Right ventricle myocardium inferior (tissue), 1 donor: ENCODE data around the gene RRP7A. TPM values are rescaled to one million over a fixed set of nuclear protein-coding genes. Genes with fewer than 3 reads are reported as not detected.
A peak's percentile ranks its signal among the peaks of the same experiment; 100 is the strongest.
"Not testable (repeated sequence)": the region's sequence is repeated elsewhere in the genome, so short reads cannot be mapped to it uniquely, and the experiment has no call there.

Experiments
- ATAC-seq: fragments of 200-7000 bp; cut with Tn5 transposase; one replicate; pipeline ENCODE4 v1.9.1; 2020; ENCODE audit warnings: mild to moderate bottlenecking, moderate library complexity
- DNase-seq: peaks from one replicate; pipeline ENCODE4 v3.0.0; 2021; ENCODE audit errors: missing footprints
- intact Hi-C: fragments of 100-400 bp; cut with DNase I; formaldehyde crosslinking; loops from one replicate; pipeline ENCODE4 v1.11.0; 2022
- long read RNA-seq: library from polyadenylated mRNA; unstranded; transcript quantifications from one replicate; pipeline ENCODE4 v2.0.0, GENCODE V29; 2021
- total RNA-seq: library from RNA; stranded (reverse); fragmentation: NEBNext Ultra II Directional; extraction: Animal tissue kit (Norgen Biotek cat#: 25700); gene quantifications from one replicate; pipeline ENCODE4 v1.2.1, GENCODE V29; 2021
- donor health status: DM: no; HTN: yes; CAD: no; lungs with severe emphysema.

RRP7A gene
- 16.3 TPM for total RNA-seq
- long read RNA-seq, transcript RRP7A-201 (7 exons, 3,801 nt) = major isoform, 26 of 30 reads
- long read RNA-seq, partial matches to known transcripts = 1 of 30 reads
- long read RNA-seq, other reads (novel, unspliced or antisense) = 3 of 30 reads

- DNase-seq (peak; percentile 93), ATAC-seq (peak; percentile 93)
- intact Hi-C loops = no loop called here
Measured at GRCh38 chr22:42519525-42520401, at the start of gene RRP7A. RRP7A (minus strand) TSS chr22:42519796; CDS start chr22:42519786, 10 bp downstream.

DNA sequence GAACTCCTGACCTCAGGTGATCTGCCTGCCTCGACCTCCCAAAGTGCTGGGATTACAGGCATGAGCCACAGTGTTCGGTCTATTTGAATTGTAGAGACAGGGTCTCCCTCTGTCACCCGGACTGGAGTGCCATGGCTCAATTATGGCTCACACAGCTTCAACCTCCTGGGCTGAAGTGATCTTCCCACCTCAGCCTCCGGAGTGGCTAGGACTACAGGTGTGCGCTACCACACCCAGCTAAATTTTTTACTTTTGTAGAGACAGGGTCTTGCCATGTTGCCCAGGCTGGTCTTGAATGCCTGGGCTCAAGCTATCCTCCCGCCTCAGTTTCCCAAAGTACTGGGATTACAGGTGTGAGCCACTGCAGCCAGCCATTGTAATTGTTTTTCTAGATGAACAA is 48.4 kb upstream of the RRP7A start:
- intact Hi-C loops, DNase-seq, ATAC-seq: not testable (repeated sequence)

DNA sequence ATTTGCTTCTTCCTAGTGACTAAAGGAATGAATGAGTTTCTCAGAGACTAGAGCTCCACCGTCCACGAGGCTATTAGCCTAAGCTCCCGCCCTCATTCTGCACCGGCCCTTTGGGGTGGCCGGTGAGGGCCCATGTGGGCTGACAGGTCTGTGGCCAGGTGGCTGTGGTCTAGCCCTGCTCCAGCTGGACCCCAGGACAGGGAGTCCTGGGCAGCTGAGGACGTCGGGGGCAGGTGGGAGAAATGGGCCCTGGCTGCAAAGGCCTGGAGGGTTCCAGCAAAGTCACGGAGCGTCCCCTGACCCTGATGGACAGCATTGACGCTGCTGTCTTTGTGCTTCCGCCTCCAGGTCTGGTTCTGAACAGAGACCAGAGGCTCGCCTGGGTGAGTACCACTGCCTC is 46.4 kb upstream of the RRP7A start:
- DNase-seq (no peak), ATAC-seq (no peak)
- intact Hi-C loops = no loop called here

DNA sequence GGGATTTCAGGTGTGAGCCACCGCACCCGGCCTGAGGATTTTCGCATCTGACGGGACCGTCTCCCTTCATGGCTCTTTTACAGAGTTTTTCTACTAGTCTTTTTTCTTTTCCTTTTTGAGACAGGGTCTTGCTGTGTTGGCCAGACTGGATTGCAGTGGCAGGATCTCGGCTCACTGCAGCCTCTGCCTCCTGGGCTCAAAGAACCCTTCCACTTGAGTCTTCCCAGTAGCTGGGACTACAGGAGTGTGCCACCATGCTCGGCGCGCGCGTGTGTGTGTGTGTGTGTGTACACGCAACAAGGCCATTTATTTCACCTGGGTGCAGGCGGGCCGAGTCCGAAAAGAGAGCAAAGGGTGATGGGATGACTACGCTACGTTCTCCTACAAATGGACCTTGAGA is 45.1 kb upstream of the RRP7A start:
- intact Hi-C loops = no loop called here
- DNase-seq = no peak
- no peak for ATAC-seq

GRCh38 chr22:42563943-42564342 is 44.3 kb upstream of the RRP7A start:
- ATAC-seq, DNase-seq, intact Hi-C loops: not testable (repeated sequence)

DNA sequence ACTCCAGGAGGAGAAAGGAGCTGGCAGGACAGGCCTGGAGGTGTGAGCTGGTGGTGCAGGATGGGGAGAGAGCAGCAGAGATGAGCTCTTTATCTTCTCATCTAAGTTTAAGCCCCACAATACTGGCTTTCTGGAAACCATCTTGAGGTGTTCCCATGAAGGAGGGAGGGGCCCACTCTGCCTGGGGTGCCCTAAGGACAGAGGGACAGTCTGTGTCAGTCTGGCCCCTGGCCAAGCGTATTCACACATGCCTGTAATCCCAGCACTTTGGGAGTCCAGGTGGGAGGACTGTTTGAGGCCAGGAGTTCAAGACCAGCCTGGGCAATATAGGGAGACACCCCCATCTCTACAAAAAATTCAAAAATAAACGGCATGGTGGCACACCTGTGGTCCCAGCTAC is 43.1 kb upstream of the RRP7A start:
- DNase-seq (no peak), ATAC-seq (no peak)
- intact Hi-C loops = no loop called here

- DNase-seq (no peak), ATAC-seq (peak; percentile 15)
- intact Hi-C loops = no loop called here
Measured at GRCh38 chr22:42562279-42562678, 42.7 kb upstream of the RRP7A start.

DNA sequence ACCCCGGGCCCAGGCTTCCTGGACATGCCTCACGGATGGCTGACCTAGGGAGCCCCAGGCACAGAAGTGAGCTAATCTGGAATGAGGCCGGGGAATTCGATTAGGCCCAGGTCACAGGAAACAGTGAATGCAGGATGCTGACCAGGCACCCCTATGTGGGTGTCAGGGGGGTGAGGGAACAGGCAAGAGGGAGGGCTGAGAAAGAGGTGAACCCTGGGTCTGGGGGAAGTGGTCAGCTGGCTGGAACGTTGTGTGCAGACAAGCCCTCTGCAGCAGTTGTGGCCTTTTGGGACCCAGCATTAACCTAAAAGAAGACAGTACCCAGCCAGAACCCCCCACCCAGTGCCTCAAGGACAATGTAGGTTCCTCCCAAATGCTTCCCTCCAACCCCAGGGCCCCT is 42.3 kb upstream of the RRP7A start:
- ATAC-seq (no peak), DNase-seq (no peak)
- intact Hi-C loops = no loop called here

DNA sequence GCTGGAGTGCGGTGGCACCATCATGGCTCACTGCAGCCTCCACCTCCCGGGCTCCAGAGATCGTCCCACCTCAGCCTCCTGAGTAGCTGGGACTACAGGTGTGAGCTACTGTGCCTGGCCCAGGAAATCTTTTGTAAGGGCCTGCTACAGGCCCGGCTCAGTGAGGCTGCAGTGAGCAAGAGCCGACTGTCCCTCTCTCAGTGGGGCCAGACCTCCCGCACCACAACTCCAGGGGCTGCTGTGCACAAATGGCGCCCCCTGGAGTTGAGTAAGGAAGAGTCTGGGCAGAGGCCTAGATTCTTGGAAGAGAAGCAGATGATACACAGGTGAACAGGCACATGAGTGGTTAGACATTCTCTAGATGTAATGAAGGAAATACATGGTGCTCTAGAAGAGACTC is 41.2 kb upstream of the RRP7A start:
- ATAC-seq = no peak
- DNase-seq = no peak
- intact Hi-C loops = no loop called here

DNA sequence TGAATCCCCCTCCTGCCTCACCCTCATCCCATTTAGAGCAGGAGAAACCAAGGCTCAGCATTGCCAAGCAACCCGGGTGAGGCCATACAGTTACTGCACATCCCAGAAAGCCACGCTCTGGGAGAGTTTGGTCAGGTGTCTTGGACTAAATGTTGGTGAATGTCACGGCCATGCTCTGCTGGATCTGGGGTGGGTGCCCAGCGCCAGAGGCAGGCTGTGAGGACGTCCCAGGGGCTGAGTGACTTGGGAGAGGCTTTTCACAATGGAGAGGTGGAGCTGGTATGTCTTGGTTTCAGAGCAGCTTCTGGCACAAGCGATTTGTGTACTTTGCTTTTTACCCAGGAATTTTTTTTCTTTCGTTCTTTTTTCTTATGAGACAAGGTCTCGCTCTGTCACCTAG is 40.8 kb upstream of the RRP7A start:
- intact Hi-C loops = no loop called here
- DNase-seq (no peak), ATAC-seq (no peak)

- ATAC-seq = peak; percentile 98
- intact Hi-C loops = loop anchor here (5.0 kb wide), 2 partner anchors 59 to 461 kb away; partner anchors contain the start of genes NDUFA6 and POLDIP3
Measured at GRCh38 chr22:42553475-42554361, 34.1 kb upstream of the RRP7A start, which contains the start of gene SERHL2. SERHL2 (plus strand) TSS chr22:42553956; CDS start chr22:42554021, 65 bp downstream.

DNA sequence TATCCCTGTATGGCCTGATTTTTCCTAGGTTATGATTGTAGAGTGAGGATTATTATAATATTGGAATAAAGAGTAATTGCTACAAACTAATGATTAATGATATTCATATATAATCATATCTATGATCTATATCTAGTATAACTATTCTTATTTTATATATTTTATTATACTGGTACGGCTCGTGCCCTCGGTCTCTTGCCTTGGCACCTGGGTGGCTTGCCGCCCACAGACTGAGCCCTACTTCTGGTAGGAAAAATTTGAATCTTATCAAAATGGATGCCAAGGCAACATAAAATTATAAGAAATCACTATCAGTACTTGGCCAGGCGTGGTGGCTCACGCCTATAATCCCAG is 32.7 kb upstream of the RRP7A start:
- ATAC-seq, DNase-seq: not testable (repeated sequence)
- intact Hi-C loops = loop anchor here (5.0 kb wide), 2 partner anchors 60 to 460 kb away; partner anchors contain the start of genes NDUFA6 and POLDIP3

More at GRCh38 chr22:42553475-42554361, 34.1 kb upstream of the RRP7A start, which contains the start of gene SERHL2:
- DNase-seq = peak; percentile 90

- ATAC-seq (no peak), DNase-seq (no peak)
- intact Hi-C loops = loop anchor here (5.0 kb wide), 2 partner anchors 63 to 457 kb away; partner anchors contain the start of genes NDUFA6 and POLDIP3
Measured at GRCh38 chr22:42549331-42550060, 29.9 kb upstream of the RRP7A start.

- DNase-seq (no peak), ATAC-seq (no peak)
- intact Hi-C loops = no loop called here
Measured at GRCh38 chr22:42548597-42549330, 29.2 kb upstream of the RRP7A start.

- intact Hi-C loops, DNase-seq: not testable (repeated sequence)
Measured at GRCh38 chr22:42548126-42548525, 28.5 kb upstream of the RRP7A start.

DNA sequence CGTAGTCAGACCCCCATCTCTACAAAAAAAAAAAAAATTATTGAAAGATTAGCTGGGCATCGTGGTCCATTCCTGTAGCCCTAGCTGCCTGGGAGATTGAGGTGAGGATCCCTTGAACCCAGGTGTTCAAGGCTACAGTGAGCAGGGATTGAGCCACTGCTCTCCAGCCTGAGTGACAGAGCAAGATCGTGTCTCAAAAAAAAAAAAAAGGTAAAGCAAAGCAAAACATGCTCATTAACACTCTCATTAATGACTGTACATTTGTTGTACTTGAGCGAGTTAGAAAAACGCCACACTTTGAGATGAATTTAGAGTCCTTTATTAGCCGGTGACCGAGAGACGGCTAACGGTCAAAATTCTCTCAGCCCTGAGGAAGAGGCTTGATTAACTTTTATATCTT is 28.0 kb upstream of the RRP7A start:
- ATAC-seq (no peak), DNase-seq (no peak)
- intact Hi-C loops = no loop called here

More at GRCh38 chr22:42548126-42548525, 28.5 kb upstream of the RRP7A start:
- not testable (repeated sequence) for ATAC-seq

GRCh38 chr22:42544686-42545085 is 25.1 kb upstream of the RRP7A start:
- DNase-seq (no peak), ATAC-seq (no peak)
- intact Hi-C loops = no loop called here
